ENCODE results near the gene UBA3. TPM values are rescaled to one million over a fixed set of nuclear protein-coding genes. Genes with fewer than 3 reads are reported as not detected.
A peak's percentile ranks its signal among the peaks of the same experiment; 100 is the strongest.

Gene UBA3
- total RNA-seq, 1 experiment from 2014 or later = 45.6 TPM

GRCh38 chr3:69122403-69122802 is 42.2 kb upstream of the UBA3 start, which contains the start of gene LMOD3:
LMOD3 (minus strand) TSS chr3:69122595; CDS start chr3:69122386, 209 bp downstream.
- ChIA-PET RAD21 (ENCODE audit: low non-redundant PET in 1 of 2, low total read pairs in 2 of 2, uncharacterized antibody in 2 of 2, unreplicated experiment in 2 of 2) (no interaction called here), CTCF (no interaction called here), POLR2A (interaction anchor here (1.4 kb wide), 1 partner anchor 8 kb away, joined by 3 read pairs; no protein-coding TSS in a partner anchor)
- Histone ChIP-seq H2AFZ (ENCODE audit: low read depth, low read length, poor library complexity, severe bottlenecking) (peak within 1 kb of the TSS; percentile 87), H3K27ac (ENCODE audit: low read depth, low read length) (no peak within 1 kb of the TSS), H3K27me3 (ENCODE audit: insufficient read depth, low read length) (no peaks in the 10 kb centered on the region), H3K4me3 (replicated peaks in 1 of 2; ENCODE audit: low read depth in 1 of 2, low read length in 2 of 2) (no peak within 1 kb of the TSS), H4K20me1 (ENCODE audit: insufficient read depth) (no peaks in the 10 kb centered on the region), H3K36me3 (ENCODE audit: control insufficient read depth in 1 of 2, insufficient read depth in 2 of 2, low read length in 2 of 2) (no peaks in the 10 kb centered on the region), H3K4me2 (ENCODE audit: low read length) (peak within 1 kb of the TSS; percentile 27; the same call in 1 of the 2 replicates), H3K9ac (ENCODE audit: low read length) (no peak within 1 kb of the TSS), H3K79me2 (ENCODE audit: insufficient read depth, low read length) (no peaks in the 10 kb centered on the region), H3K9me3 (ENCODE audit: control insufficient read depth in 1 of 2, insufficient read depth in 1 of 2, low read depth in 1 of 2, low read length in 2 of 2) (no peaks in the 10 kb centered on the region), H3K4me1 (ENCODE audit: control insufficient read depth in 1 of 2, insufficient read depth in 2 of 2, low read length in 2 of 2) (peaks cover 0 to 3% of the 10 kb centered on the region in 2 experiments; a peak in 1 of 4 replicates), H3K9me2 (ENCODE audit: insufficient read depth) (no peaks in the 10 kb centered on the region)
- intact Hi-C loops (cut with micrococcal nuclease) = loop anchor here (5.0 kb wide), 1 partner anchor 825 kb away; no protein-coding TSS in a partner anchor
- DNase-seq (ENCODE audit: low read depth, low spot score) = no peak
- ATAC-seq = no peak
- TF ChIP-seq EZH2 (IDR thresholded peaks at IDR 0.05) (no peak), SIN3A (IDR thresholded peaks at IDR 0.05; ENCODE audit: low read depth) (no peak), YY1 (IDR thresholded peaks at IDR 0.05; ENCODE audit: extremely low read depth, insufficient replicate concordance, low read depth, low read length) (no peak), POLR2A (IDR thresholded peaks at IDR 0.05; ENCODE audit: borderline replicate concordance, extremely low read depth, insufficient read depth, insufficient read length) (no peak), POLR2AphosphoS5 (IDR thresholded peaks at IDR 0.05; ENCODE audit: low read depth, low read length) (no peak), EGR1 (IDR thresholded peaks at IDR 0.05; ENCODE audit: low read depth) (no peak), CBX3 (IDR thresholded peaks at IDR 0.05; ENCODE audit: low read depth) (no peak), CEBPB (IDR thresholded peaks at IDR 0.05; ENCODE audit: low read depth) (no peak), ZFX (IDR thresholded peaks at IDR 0.05) (no peak)
- BruUV-seq (replicated peaks) = no TSS peak

DNA sequence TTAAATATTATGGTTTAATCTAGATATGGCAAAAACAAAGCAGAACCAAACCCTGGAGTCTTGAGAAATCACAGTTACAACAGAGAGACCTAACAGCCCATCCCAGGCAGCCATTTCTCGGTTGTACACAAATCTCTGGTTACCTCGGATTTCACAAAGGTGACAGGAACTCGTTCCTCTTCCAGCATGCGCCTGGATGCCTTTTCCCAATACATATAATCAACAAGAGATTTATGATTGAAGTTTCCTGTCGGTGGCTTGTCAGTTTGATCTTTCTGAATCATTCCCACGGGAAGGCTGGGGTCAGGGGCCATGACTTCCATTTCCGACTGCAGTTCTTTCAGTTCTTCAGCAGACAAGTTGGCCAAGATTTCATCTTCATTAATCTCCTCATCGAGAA is 41.8 kb upstream of the UBA3 start:
- Histone ChIP-seq H3K4me2 (ENCODE audit: low read length) (peak overlapping the region; percentile 27; the same call in 1 of the 2 replicates), H3K36me3 (ENCODE audit: control insufficient read depth in 1 of 2, insufficient read depth in 2 of 2, low read length in 2 of 2) (no peaks in the 10 kb centered on the region), H3K9me2 (ENCODE audit: insufficient read depth) (no peaks in the 10 kb centered on the region), H3K27me3 (ENCODE audit: insufficient read depth, low read length) (no peaks in the 10 kb centered on the region), H3K4me3 (replicated peaks in 1 of 2; ENCODE audit: low read depth in 1 of 2, low read length in 2 of 2) (no peak overlapping the region), H3K27ac (ENCODE audit: low read depth, low read length) (no peak overlapping the region), H2AFZ (ENCODE audit: low read depth, low read length, poor library complexity, severe bottlenecking) (peak overlapping the region; percentile 87), H3K79me2 (ENCODE audit: insufficient read depth, low read length) (no peaks in the 10 kb centered on the region), H4K20me1 (ENCODE audit: insufficient read depth) (no peaks in the 10 kb centered on the region), H3K4me1 (ENCODE audit: control insufficient read depth in 1 of 2, insufficient read depth in 2 of 2, low read length in 2 of 2) (peaks cover 0 to 6% of the 10 kb centered on the region in 2 experiments; a peak in 1 of 4 replicates), H3K9me3 (ENCODE audit: control insufficient read depth in 1 of 2, insufficient read depth in 1 of 2, low read depth in 1 of 2, low read length in 2 of 2) (no peaks in the 10 kb centered on the region), H3K9ac (ENCODE audit: low read length) (no peak overlapping the region)
- intact Hi-C loops (cut with micrococcal nuclease) = loop anchor here (1.0 to 5.0 kb wide), 5 partner anchors 39 to 825 kb away; no protein-coding TSS in a partner anchor
- CTCF ChIA-PET = interaction anchor here (0.9 to 3.2 kb wide), 10 partner anchors 8 to 550 kb away, joined by 3 to 18 read pairs (median 4); no protein-coding TSS in a partner anchor
- POLR2A ChIA-PET = interaction anchor here (1.4 kb wide), 1 partner anchor 9 kb away, joined by 3 read pairs; no protein-coding TSS in a partner anchor
- RAD21 ChIA-PET (ENCODE audit: low non-redundant PET in 1 of 2, low total read pairs in 2 of 2, uncharacterized antibody in 2 of 2, unreplicated experiment in 2 of 2) = interaction anchor here in 1 of 2 experiments (1.6 kb wide), 1 partner anchor 184 kb away, joined by 6 read pairs; no protein-coding TSS in a partner anchor
- BruUV-seq (replicated peaks) = no TSS peak
- DNase-seq (ENCODE audit: low read depth, low spot score) = no peak
- ATAC-seq = no peak
- TF ChIP-seq MAX (IDR thresholded peaks at IDR 0.05) (no peak), SRF (IDR thresholded peaks at IDR 0.05; ENCODE audit: low read depth) (no peak), POLR2A (IDR thresholded peaks at IDR 0.05; ENCODE audit: borderline replicate concordance, extremely low read depth, insufficient read depth, insufficient read length) (no peak), ZBTB33 (IDR thresholded peaks at IDR 0.05; ENCODE audit: extremely low read depth, insufficient replicate concordance, low read length) (no peak), ELF1 (IDR thresholded peaks at IDR 0.05; ENCODE audit: borderline replicate concordance, low read depth) (no peak), EZH2 (IDR thresholded peaks at IDR 0.05) (no peak), JUND (IDR thresholded peaks at IDR 0.05) (no peak), EZH2phosphoT487 (IDR thresholded peaks at IDR 0.05; ENCODE audit: borderline replicate concordance) (no peak), CTCF (IDR thresholded peaks at IDR 0.05 in 2 of 3, conservative IDR thresholded peaks at IDR 0.05 in 1 of 3; ENCODE audit: borderline replicate concordance in 1 of 3, insufficient read depth in 1 of 3, low read depth in 2 of 3, low read length in 2 of 3) (no peak), CEBPB (IDR thresholded peaks at IDR 0.05; ENCODE audit: low read depth) (no peak), ZNF274 (IDR thresholded peaks at IDR 0.05; ENCODE audit: low read depth, low read length) (no peak), EGR1 (IDR thresholded peaks at IDR 0.05; ENCODE audit: low read depth) (no peak)

Measured in HCT116 (cell line).